Endothelial cell of umbilical vein (primary cell): ENCODE measurements around the gene CLSTN1. TPM values are rescaled to one million over a fixed set of nuclear protein-coding genes. Genes with fewer than 3 reads are reported as not detected.

Experiments
- BruUV-seq: library from RNA; stranded (reverse); fragments of 400-500 nt; replicated peaks from 2 replicates; lab custom pipeline; 2021; lab: Mats Ljungman, UMichigan
- CTCF ChIA-PET: fragments of 300-600, 350-600 bp; sonication (Branson Sonifier 250); formaldehyde crosslinking; loops from one replicate; lab custom pipeline; 2021; ENCODE audit warnings: antibody characterized with exemption, inconsistent platforms; lab: Charles Lee
- POLR2A ChIA-PET: fragments of 300-600, 350-600 bp; sonication (Branson Sonifier 250); formaldehyde crosslinking; loops from one replicate; lab custom pipeline; 2021; ENCODE audit warnings: antibody characterized with exemption, inconsistent platforms; lab: Charles Lee
- DNase-seq: peaks from one replicate; pipeline ENCODE4 v3.0.0-alpha.2; 2011; ENCODE audit warnings: low read depth, low spot score
- FAIRE-seq: peaks from 2 replicates; lab custom pipeline; 2011; peaks lifted over from hg19 to GRCh38; lab: Jason Lieb, UNC
- H2AFZ ChIP-seq: 2 replicates; pipeline ENCODE4 v1.6.0; 2012; ENCODE audit warnings: low read depth, low read length, control low read depth, inconsistent platforms
- H3K27ac ChIP-seq: 2 replicates; pipeline ENCODE4 v1.5.1; 2011; ENCODE audit warnings: low read depth, mild to moderate bottlenecking, control low read depth, low read length, moderate library complexity; ENCODE audit not compliant: insufficient read depth
- H3K27me3 ChIP-seq, 2 experiments: 2 replicates each; pipeline versions ENCODE4 v1.6.0 to v1.6.1; 2011; ENCODE audit warnings: low read length in 2 of 2, mixed read lengths in 1 of 2; ENCODE audit not compliant: control insufficient read depth in 2 of 2, insufficient read depth in 2 of 2
- H3K36me3 ChIP-seq, 2 experiments: 2 replicates in 1 of 2; 3 replicates in 1 of 2; pipeline ENCODE4 v1.5.1; 2011; ENCODE audit warnings: low read length in 2 of 2, mild to moderate bottlenecking in 1 of 2, moderate library complexity in 1 of 2; ENCODE audit not compliant: control insufficient read depth in 2 of 2, insufficient read depth in 2 of 2; ENCODE audit errors: extremely low read depth in 1 of 2
- H3K4me1 ChIP-seq: 3 replicates; pipeline ENCODE4 v1.5.1; 2011; ENCODE audit warnings: mild to moderate bottlenecking, low read length; ENCODE audit not compliant: control insufficient read depth, insufficient read depth; ENCODE audit errors: extremely low read depth
- H3K4me2 ChIP-seq: 2 replicates; pipeline ENCODE4 v1.6.1; 2011; ENCODE audit warnings: low read length, control low read depth, mixed read lengths; ENCODE audit not compliant: insufficient read depth
- H3K4me3 ChIP-seq, 3 experiments: fragments of 200-600 bp in 1 of 3; sonication (generic), shearing (Covaris generic) in 1 of 3; replicated peaks in 1 of 3; 2 replicates each; pipeline ENCODE4 v1.5.1; 2011 to 2016; ENCODE audit warnings: control low read depth in 3 of 3, low read length in 3 of 3, mild to moderate bottlenecking in 2 of 3, inconsistent platforms in 1 of 3, low read depth in 1 of 3, moderate library complexity in 1 of 3; ENCODE audit not compliant: insufficient read depth in 1 of 3
- H3K79me2 ChIP-seq: 2 replicates; pipeline ENCODE4 v1.6.0; 2012; ENCODE audit warnings: low read length, inconsistent platforms; ENCODE audit not compliant: control insufficient read depth, insufficient read depth
- H3K9ac ChIP-seq: replicated peaks from 2 replicates; pipeline ENCODE3; 2011; ENCODE audit warnings: low read length, control low read depth; ENCODE audit not compliant: insufficient read depth; ENCODE audit errors: extremely low read depth
- H3K9me1 ChIP-seq: replicated peaks from 3 replicates; pipeline ENCODE4 v1.6.0; 2011; ENCODE audit warnings: mild to moderate bottlenecking, low read length; ENCODE audit not compliant: control insufficient read depth, insufficient read depth; ENCODE audit errors: extremely low read depth
- H3K9me3 ChIP-seq: replicated peaks from 2 replicates; pipeline ENCODE4 v1.5.1; 2012; ENCODE audit warnings: low read length, inconsistent platforms; ENCODE audit not compliant: control insufficient read depth, insufficient read depth
- H4K20me1 ChIP-seq: replicated peaks from 2 replicates; pipeline ENCODE3; 2011; ENCODE audit warnings: mild to moderate bottlenecking, low read length; ENCODE audit not compliant: control insufficient read depth, insufficient read depth; ENCODE audit errors: extremely low read depth
- EZH2 ChIP-seq: IDR thresholded peaks from 2 replicates; pipeline ENCODE4 v1.6.1; 2012; ENCODE audit warnings: borderline replicate concordance, low read depth, mild to moderate bottlenecking, moderate library complexity, low read length, inconsistent platforms; ENCODE audit not compliant: severe bottlenecking
- FOS ChIP-seq: IDR thresholded peaks from 2 replicates; pipeline ENCODE4 v1.6.1; 2011; ENCODE audit warnings: mild to moderate bottlenecking, low read length, moderate library complexity, borderline replicate concordance; ENCODE audit not compliant: insufficient read depth
- GATA2 ChIP-seq: IDR thresholded peaks from 2 replicates; pipeline ENCODE4 v1.7.0; 2011; ENCODE audit warnings: low read depth, mild to moderate bottlenecking, moderate library complexity, mixed read lengths, low read length; ENCODE audit not compliant: insufficient read length, insufficient read depth
- JUN ChIP-seq: IDR thresholded peaks from 2 replicates; pipeline ENCODE4 v1.6.1; 2011; ENCODE audit warnings: borderline replicate concordance, low read depth; ENCODE audit not compliant: insufficient read length, insufficient read depth
- MYC ChIP-seq: IDR thresholded peaks from one replicate; pipeline ENCODE4 v1.6.1; 2011; ENCODE audit warnings: mild to moderate bottlenecking, low read depth, low read length
- POLR2A ChIP-seq: IDR thresholded peaks from 2 replicates; pipeline ENCODE4 v1.6.1; 2012; ENCODE audit warnings: low read depth, mild to moderate bottlenecking, control low read depth, low read length
- POLR2AphosphoS5 ChIP-seq: IDR thresholded peaks from 2 replicates; pipeline ENCODE4 v1.6.1; 2012; ENCODE audit warnings: low read depth, mild to moderate bottlenecking, control low read depth, low read length, moderate library complexity; ENCODE audit not compliant: insufficient read depth
- dilution Hi-C: fragments of 300-500 bp; cut with MboI; formaldehyde crosslinking; loops from one replicate; pipeline ENCODE4 v1.15.0; 2019; ENCODE audit warnings: low sequenced_read_pairs; ENCODE audit not compliant: extremely low pct_ligation_motif_present
- intact Hi-C: fragments of 100-400 bp; cut with micrococcal nuclease; formaldehyde crosslinking; loops from one replicate; pipeline ENCODE4 v1.10.0; 2022
- polyA plus RNA-seq, 4 experiments: library from polyadenylated mRNA; depleted of rRNA in 3 of 4; stranded (reverse) in 3 of 4; unstranded in 1 of 4; fragments of >200 nt; gene quantifications; 2 replicates each; pipeline versions ENCODE4 v1.2.1 to v1.2.3, GENCODE V29; 2011 to 2012; ENCODE audit warnings: missing spikeins in 1 of 4
- total RNA-seq: library from RNA; stranded (reverse); gene quantifications from 2 replicates; pipeline ENCODE4 v1.2.3, GENCODE V29; 2021
- TF ChIP-seq, protein P1 (sequence below), 2 donors: IDR thresholded peaks; 1 replicate in 1 of 2; 2 replicates in 1 of 2; pipeline ENCODE4 v1.5.1; 2011; ENCODE audit warnings: low read length in 2 of 2, mild to moderate bottlenecking in 2 of 2, moderate library complexity in 2 of 2, control low read depth in 1 of 2, inconsistent platforms in 1 of 2, low read depth in 1 of 2; ENCODE audit not compliant: insufficient read depth in 1 of 2; ENCODE audit errors: extremely low read depth in 1 of 2
- TF ChIP-seq, protein P2 (sequence below): IDR thresholded peaks from 2 replicates; pipeline ENCODE4 v1.6.1; 2011; ENCODE audit not compliant: insufficient read depth, insufficient read length

Gene CLSTN1
- total and polyA plus RNA-seq, 2 donors (not counting 3 experiments of a cell fraction or from before 2014, with no cell fraction given), result 49.1 to 130 TPM

DNA sequence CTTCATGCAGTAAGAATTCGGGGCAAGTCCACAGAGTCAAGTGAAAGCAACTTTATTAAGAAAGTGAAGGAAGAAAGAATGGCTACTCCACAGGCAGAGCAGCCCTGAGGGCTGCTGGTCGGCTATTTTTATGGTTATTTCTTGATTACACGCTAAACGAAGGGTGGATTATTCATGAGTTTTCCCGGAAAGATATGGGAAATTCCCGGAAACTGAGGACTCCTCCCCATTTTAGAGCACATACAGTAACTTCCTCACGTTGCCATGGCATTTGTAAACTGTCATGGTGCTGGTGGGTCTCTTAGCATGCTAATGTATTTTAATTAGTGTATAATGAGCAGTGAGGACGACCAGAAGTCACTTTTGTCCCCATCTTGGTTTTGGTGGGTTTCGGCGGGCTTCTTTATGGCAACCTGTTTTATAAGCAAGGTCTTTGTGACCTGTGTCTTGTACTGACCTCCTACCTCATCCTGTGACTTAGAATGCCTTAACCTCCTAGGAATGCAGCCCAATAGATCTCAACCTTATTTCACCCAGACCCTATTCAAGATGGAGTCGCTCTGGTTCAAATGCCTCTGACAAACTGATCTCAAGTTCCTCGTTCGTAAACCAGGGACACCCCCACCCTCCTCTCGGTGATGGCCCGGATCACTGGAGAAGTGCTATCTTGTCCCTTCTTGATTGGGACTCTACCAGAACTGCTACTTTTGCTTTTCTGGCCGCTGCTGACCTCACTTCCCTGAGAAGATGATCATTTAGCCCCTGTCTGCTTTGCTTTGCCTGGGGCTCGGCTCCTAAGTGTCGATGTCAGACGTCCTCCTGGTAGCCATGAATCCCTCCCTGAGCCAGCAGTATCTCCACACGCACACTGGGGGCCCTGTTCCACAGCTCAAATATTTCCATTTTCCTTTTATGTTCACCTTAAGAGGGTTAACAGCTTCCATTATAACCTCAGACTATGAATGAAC, 48.8 kb downstream of the CLSTN1 start:
- peaks cover 0 to 3% of the 10 kb centered on the region in 2 experiments for H3K36me3 ChIP-seq
- H3K9me3 ChIP-seq, result no peaks in the 10 kb centered on the region
- no peak overlapping the region for H3K27ac ChIP-seq
- POLR2A ChIA-PET, result no interaction called here
- H3K9ac ChIP-seq, result no peak overlapping the region
- dilution Hi-C loops, result no loop called here
- no TSS peak for BruUV-seq
- TF ChIP-seq, protein P1, sequence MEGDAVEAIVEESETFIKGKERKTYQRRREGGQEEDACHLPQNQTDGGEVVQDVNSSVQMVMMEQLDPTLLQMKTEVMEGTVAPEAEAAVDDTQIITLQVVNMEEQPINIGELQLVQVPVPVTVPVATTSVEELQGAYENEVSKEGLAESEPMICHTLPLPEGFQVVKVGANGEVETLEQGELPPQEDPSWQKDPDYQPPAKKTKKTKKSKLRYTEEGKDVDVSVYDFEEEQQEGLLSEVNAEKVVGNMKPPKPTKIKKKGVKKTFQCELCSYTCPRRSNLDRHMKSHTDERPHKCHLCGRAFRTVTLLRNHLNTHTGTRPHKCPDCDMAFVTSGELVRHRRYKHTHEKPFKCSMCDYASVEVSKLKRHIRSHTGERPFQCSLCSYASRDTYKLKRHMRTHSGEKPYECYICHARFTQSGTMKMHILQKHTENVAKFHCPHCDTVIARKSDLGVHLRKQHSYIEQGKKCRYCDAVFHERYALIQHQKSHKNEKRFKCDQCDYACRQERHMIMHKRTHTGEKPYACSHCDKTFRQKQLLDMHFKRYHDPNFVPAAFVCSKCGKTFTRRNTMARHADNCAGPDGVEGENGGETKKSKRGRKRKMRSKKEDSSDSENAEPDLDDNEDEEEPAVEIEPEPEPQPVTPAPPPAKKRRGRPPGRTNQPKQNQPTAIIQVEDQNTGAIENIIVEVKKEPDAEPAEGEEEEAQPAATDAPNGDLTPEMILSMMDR (IDR thresholded peaks at IDR 0.05; ENCODE audit: extremely low read depth in 1 of 2, insufficient read depth in 1 of 2, low read depth in 1 of 2, low read length in 2 of 2), result no peak
- H3K9me1 ChIP-seq, result no peaks in the 10 kb centered on the region
- H3K4me3 ChIP-seq, result no peak overlapping the region
- FAIRE-seq (no peak), DNase-seq (no peak)
- H3K4me2 ChIP-seq, result no peak overlapping the region
- no peak overlapping the region for H2AFZ ChIP-seq
- peaks cover 8% of the 10 kb centered on the region for H3K79me2 ChIP-seq
- H4K20me1 ChIP-seq, result no peaks in the 10 kb centered on the region
- intact Hi-C loops, result no loop called here
- no peaks in the 10 kb centered on the region for H3K4me1 ChIP-seq
- CTCF ChIA-PET, result interaction anchor here (2.9 kb wide), 1 partner anchor 10 kb away, joined by 9 read pairs; no protein-coding TSS in a partner anchor
- H3K27me3 ChIP-seq, result no peaks in the 10 kb centered on the region

DNA sequence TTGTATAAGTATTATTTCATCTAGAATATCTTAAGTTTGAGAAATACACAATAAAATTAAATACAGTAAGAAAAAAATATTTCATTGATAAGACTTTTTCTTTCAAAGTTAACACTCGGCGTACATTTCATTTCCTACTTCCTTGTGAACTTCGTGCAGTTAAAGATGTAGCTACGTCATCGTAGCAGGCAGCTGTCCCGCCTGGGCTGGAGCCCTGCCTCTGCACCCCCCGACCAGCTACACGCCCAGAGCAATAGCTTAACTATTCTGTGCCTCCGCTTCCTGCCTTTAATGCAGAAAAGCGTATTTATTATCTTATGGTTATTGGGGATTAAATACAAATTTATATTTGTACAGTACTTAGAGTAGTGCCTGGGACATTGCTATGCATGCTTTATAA, 53.5 kb downstream of the CLSTN1 start:
- ChIA-PET CTCF (interaction anchor here (3.2 kb wide), 1 partner anchor 15 kb away, joined by 10 read pairs; no protein-coding TSS in a partner anchor), POLR2A (no interaction called here)
- no peak overlapping the region for H3K4me2 ChIP-seq

More for the DNA sequence above, 53.5 kb downstream of the CLSTN1 start:
- peaks cover 13% of the 10 kb centered on the region for H3K79me2 ChIP-seq
- no peak overlapping the region for H3K27ac ChIP-seq
- peaks cover 2% of the 10 kb centered on the region for H4K20me1 ChIP-seq
- H3K27me3 ChIP-seq, result no peaks in the 10 kb centered on the region
- dilution Hi-C loops (no loop called here), intact Hi-C loops (no loop called here)
- no peaks in the 10 kb centered on the region for H3K4me1 ChIP-seq
- TF ChIP-seq JUN, result no peak
- no peak for TF ChIP-seq POLR2A
- TF ChIP-seq EZH2, result no peak
- TF ChIP-seq MYC, result no peak
- TF ChIP-seq GATA2, result no peak
- TF ChIP-seq, protein P1 (IDR thresholded peaks at IDR 0.05; ENCODE audit: extremely low read depth in 1 of 2, insufficient read depth in 1 of 2, low read depth in 1 of 2, low read length in 2 of 2), result no peak
- TF ChIP-seq, protein P2, sequence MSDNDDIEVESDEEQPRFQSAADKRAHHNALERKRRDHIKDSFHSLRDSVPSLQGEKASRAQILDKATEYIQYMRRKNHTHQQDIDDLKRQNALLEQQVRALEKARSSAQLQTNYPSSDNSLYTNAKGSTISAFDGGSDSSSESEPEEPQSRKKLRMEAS, result no peak
- no peak for TF ChIP-seq FOS
- TF ChIP-seq POLR2AphosphoS5, result no peak
- no peak overlapping the region for H3K4me3 ChIP-seq
- no TSS peak for BruUV-seq
- FAIRE-seq, result no peak
- peaks cover 0 to 3% of the 10 kb centered on the region in 2 experiments for H3K36me3 ChIP-seq
- no peaks in the 10 kb centered on the region for H3K9me3 ChIP-seq
- H3K9me1 ChIP-seq, result no peaks in the 10 kb centered on the region
- H3K9ac ChIP-seq, result no peak overlapping the region
- no peak for DNase-seq
- no peak overlapping the region for H2AFZ ChIP-seq
